ENCODE measurements around the gene KANK2. TPM values are rescaled to one million over a fixed set of nuclear protein-coding genes. Genes with fewer than 3 reads are reported as not detected.
"Not testable (repeated sequence)": the region's sequence is repeated elsewhere in the genome, so short reads cannot be mapped to it uniquely, and the experiment has no call there.

KANK2 gene
- total RNA-seq, 1 donor from 2014 or later: 387 TPM

- no peak for TF ChIP-seq CTCF (IDR thresholded peaks at IDR 0.05)
- Mint-ChIP-seq H3K27me3 (ENCODE audit: unreplicated experiment) (no peaks in the 10 kb centered on the region), H3K4me1 (ENCODE audit: unreplicated experiment) (peaks cover 9% of the 10 kb centered on the region), H3K36me3 (ENCODE audit: unreplicated experiment) (peaks cover 48% of the 10 kb centered on the region), H3K27ac (ENCODE audit: unreplicated experiment) (no peak overlapping the region), H3K4me3 (ENCODE audit: unreplicated experiment) (no peak overlapping the region), H3K9me3 (ENCODE audit: unreplicated experiment) (no peaks in the 10 kb centered on the region)
- no peak for DNase-seq (ENCODE audit: extremely low spot score, unreplicated experiment)
These were observed 32.4 kb downstream of the KANK2 start for GRCh38 chr19:11164879-11165406.

GRCh38 chr19:11164296-11164695 is 33.0 kb downstream of the KANK2 start:
- Mint-ChIP-seq H3K27me3 (ENCODE audit: unreplicated experiment) (no peaks in the 10 kb centered on the region), H3K4me3 (ENCODE audit: unreplicated experiment) (no peak overlapping the region), H3K36me3 (ENCODE audit: unreplicated experiment) (peaks cover 44% of the 10 kb centered on the region), H3K9me3 (ENCODE audit: unreplicated experiment) (no peaks in the 10 kb centered on the region), H3K27ac (ENCODE audit: unreplicated experiment) (no peak overlapping the region), H3K4me1 (ENCODE audit: unreplicated experiment) (peaks cover 6% of the 10 kb centered on the region)
- no peak for DNase-seq (ENCODE audit: extremely low spot score, unreplicated experiment)
- TF ChIP-seq CTCF (IDR thresholded peaks at IDR 0.05): no peak

DNA sequence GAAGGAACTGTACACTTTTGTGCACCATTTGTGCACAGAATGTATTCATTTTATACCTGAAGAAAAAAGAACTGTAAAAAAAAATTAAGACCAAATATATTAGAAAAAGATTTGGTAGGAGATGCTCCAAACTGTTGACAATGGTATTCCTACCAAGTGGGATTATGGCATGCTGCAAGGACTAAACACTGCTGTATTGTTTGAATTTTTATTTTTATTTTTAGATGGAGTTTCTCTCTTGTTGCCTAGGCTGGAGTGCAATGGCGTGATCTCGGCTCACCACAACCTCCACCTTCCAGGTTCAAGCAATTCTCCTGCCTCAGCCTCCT is 36.9 kb downstream of the KANK2 start:
- DNase-seq (ENCODE audit: extremely low spot score, unreplicated experiment); H3K9me3 Mint-ChIP-seq (ENCODE audit: unreplicated experiment); H3K27me3 Mint-ChIP-seq (ENCODE audit: unreplicated experiment); H3K4me3 Mint-ChIP-seq (ENCODE audit: unreplicated experiment): not testable (repeated sequence)
- Mint-ChIP-seq H3K4me1 (ENCODE audit: unreplicated experiment) (peaks cover 21% of the 10 kb centered on the region), H3K36me3 (ENCODE audit: unreplicated experiment) (peaks cover 17% of the 10 kb centered on the region), H3K27ac (ENCODE audit: unreplicated experiment) (peak overlapping the region; percentile 56)

DNA sequence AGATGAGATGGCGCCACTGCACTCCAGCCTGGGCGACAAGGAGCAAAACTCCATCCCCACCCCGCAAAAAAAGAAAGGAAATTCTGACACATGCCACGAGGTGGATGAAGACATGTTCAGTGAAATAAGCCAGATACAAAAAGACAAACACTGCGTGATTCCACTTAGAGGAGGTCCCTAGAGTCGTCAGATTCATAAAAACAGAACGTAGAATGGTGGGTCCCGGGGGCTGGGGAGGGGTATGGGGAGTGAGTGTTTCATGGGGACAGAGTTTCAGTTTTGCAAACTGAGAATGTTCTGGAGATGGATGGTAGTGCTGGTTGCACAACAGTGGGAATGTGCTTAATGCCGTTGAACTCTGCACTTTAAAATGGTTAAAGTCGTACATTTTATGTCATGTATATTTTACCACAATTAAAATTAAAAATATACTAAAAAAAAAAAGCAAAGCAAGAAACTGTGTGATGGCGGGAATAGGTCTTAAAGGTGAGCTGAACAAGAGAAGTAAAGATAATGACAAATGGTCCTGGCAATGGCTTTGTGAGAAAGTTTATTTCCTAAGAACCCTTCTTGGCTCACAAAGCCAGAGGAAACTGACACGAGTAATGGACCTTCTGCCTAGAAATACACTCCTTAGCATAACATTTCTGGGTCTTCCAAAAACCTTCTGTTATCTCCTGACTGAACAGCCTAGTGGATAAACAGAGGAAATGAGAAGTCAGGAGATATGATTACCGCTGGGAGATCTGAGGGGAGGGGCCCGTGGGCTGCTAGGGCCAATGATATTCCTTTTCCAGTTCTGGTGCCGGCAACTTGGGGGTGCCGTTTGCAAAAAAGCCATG is 37.5 kb downstream of the KANK2 start:
- Mint-ChIP-seq H3K4me1 (ENCODE audit: unreplicated experiment) (peaks cover 23% of the 10 kb centered on the region), H3K27me3 (ENCODE audit: unreplicated experiment) (no peaks in the 10 kb centered on the region), H3K27ac (ENCODE audit: unreplicated experiment) (peak overlapping the region; percentile 56), H3K4me3 (ENCODE audit: unreplicated experiment) (no peak overlapping the region), H3K9me3 (ENCODE audit: unreplicated experiment) (no peaks in the 10 kb centered on the region), H3K36me3 (ENCODE audit: unreplicated experiment) (peaks cover 11% of the 10 kb centered on the region)
- no peak for DNase-seq (ENCODE audit: extremely low spot score, unreplicated experiment)
- TF ChIP-seq CTCF (IDR thresholded peaks at IDR 0.05): no peak

DNA sequence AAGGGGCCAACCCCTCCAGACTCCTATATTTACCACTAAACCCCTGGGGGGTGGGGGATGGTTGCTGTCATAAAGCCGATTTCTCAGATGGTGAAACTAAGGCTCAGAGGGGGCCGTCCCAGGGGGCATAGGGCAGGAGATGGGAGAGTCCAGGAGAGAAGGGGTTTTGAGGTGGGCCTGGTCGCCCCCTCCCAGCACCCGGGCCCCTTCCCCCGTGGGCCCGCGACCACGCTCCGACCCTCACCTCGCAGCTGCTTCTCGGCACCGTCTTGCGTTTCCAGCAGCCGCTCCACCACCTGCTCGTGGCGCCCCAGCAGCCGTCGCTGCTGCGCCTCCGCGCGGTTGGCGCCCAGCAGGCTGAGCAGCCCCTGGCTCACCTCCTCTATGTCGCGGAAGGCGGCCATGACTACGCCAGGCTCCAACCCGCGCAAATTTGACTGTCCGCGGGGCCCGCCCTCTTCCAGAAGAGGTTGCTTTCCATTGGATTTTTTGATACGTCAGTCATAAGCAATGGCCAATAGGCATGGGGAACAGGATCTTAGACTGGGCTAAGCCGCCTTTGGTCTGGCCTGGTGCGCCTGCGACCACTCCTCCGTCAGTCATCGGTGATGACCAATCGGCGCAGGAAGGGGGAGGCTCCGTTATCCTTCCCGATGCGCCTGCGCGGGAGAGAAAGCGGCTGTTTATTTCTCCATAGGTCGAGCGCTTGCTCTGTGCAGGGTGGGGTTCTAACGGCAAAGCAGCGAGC is 41.8 kb downstream of the KANK2 start, which contains the start of gene SPC24:
TSS of gene SPC24 (minus strand) at position 410 of the 748 bp plus-strand sequence. CDS start at position 404, 6 bp downstream.
- no peak for TF ChIP-seq CTCF (IDR thresholded peaks at IDR 0.05)
- Mint-ChIP-seq H3K36me3 (ENCODE audit: unreplicated experiment) (no peaks in the 10 kb centered on the region), H3K27ac (ENCODE audit: unreplicated experiment) (peak within 1 kb of the TSS; percentile 77), H3K4me1 (ENCODE audit: unreplicated experiment) (peaks cover 53% of the 10 kb centered on the region), H3K4me3 (ENCODE audit: unreplicated experiment) (peak within 1 kb of the TSS; percentile 78), H3K9me3 (ENCODE audit: unreplicated experiment) (no peaks in the 10 kb centered on the region), H3K27me3 (ENCODE audit: unreplicated experiment) (no peaks in the 10 kb centered on the region)
- peak; percentile 99 for DNase-seq (ENCODE audit: extremely low spot score, unreplicated experiment)
